GM19023 (cell line): ENCODE results near the gene COL23A1.

Source experiments
- ATAC-seq: cut with Tn5 transposase; IDR thresholded peaks from one replicate; pipeline ENCODE4 v1.9.1; 2021; ENCODE audit warnings: mild to moderate bottlenecking, moderate library complexity; ENCODE audit not compliant: unreplicated experiment

Gene COL23A1

GRCh38 chr5:178224403-178224802 is 365.8 kb downstream of the COL23A1 start:
- ATAC-seq: no peak

DNA sequence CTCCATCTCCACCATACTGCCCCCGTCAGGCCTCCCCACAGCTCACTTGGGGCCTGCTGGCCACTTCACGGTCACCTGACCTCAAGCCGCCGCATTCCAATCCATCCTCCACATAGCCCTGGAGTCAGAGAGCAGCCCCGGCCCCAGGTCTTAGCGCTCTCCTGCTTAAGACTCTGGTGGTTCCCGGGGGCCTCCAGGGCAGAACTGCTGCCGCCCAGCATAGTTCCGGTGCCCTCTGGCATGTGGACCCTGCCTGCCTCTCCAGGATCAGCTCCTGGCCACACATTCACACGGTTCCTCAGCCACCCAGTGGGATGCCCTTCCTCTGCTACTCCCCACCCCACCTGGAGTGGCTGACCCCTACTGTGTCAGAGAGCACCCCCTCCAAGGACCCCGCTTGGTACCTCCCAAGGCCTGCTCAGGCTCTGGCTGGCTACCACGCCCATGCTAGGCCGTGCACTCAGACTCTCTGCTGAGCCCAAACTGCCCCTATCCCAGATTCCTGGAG is 366.3 kb downstream of the COL23A1 start:
- ATAC-seq: no peak

- no peak for ATAC-seq
Observed at GRCh38 chr5:178223196-178223773, 366.9 kb downstream of the COL23A1 start.

GRCh38 chr5:178222292-178222691 is 367.9 kb downstream of the COL23A1 start:
- ATAC-seq: no peak

- no peak for ATAC-seq
Observed at GRCh38 chr5:178221853-178222252, 368.3 kb downstream of the COL23A1 start.

- ATAC-seq: no peak
Observed at GRCh38 chr5:178221282-178221681, 368.9 kb downstream of the COL23A1 start.

DNA sequence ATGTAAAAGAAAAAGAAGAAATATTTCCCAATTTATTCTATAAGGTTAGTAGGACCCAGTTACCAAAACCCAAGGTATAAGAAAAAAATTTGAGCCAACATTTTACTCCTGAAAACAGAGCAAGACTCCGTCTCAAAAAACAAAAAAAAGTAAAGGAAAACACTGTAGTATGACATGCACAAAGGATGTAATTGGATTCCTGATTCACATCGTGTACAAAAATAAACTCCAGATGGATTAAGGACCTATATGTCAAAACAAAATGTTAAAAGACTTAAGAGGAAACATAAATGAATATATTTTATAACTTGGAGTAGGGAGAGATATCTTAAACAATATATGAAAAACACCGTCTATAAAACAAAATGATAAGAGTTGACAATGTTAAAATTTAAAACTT is 371.4 kb downstream of the COL23A1 start:
- ATAC-seq: no peak

DNA sequence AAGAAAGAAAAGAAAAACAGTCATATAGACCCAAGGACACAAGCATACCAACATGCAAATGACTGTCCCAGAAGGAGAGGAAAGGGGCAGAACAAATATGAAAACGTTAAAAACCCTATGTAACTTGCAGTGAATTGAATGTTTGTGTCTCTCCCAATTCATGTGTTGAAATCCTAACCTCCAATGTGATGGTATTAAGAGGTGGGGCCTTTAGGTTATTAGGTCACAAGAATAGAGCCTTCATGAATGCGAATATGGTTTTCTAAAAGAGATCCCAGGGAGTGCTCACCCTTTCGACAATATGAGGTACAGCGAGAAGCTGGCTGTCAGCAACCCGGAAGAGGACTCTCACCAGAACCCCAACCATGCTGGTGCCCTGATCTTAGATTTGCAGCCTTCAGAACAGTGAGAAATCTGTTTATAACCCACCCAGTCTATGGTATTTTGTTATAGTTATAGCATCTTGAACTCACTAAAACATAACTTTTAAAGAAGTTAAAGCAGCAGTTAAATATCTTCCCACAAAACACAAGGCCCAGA is 371.9 kb downstream of the COL23A1 start:
- no peak for ATAC-seq

- no peak for ATAC-seq
Observed at GRCh38 chr5:178216779-178217178, 373.4 kb downstream of the COL23A1 start.

DNA sequence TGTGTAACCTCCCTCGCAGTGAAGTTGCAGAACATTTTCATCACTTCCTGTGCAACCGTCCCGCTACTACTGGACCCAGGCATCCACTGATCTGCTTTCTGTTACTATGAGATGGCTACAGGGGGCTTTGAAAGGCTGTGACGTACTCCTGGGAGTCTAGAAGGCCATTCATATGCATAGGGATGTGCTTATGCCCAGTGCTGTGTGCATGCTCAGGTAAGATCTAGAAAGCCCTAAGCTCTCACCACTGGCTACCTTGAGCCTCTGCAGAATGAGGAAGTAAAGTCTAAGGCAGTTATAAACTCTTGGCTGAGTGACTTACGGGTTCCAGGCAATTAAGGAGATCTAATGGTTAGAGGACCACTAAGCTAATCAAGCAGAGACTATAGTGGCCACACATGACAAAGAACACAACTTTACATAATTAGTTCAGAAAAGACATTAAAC is 374.1 kb downstream of the COL23A1 start:
- ATAC-seq: no peak

- no peak for ATAC-seq
Observed at GRCh38 chr5:178215280-178216002, 374.8 kb downstream of the COL23A1 start.

- no peak for ATAC-seq
Observed at GRCh38 chr5:178214160-178214803, 375.9 kb downstream of the COL23A1 start.

DNA sequence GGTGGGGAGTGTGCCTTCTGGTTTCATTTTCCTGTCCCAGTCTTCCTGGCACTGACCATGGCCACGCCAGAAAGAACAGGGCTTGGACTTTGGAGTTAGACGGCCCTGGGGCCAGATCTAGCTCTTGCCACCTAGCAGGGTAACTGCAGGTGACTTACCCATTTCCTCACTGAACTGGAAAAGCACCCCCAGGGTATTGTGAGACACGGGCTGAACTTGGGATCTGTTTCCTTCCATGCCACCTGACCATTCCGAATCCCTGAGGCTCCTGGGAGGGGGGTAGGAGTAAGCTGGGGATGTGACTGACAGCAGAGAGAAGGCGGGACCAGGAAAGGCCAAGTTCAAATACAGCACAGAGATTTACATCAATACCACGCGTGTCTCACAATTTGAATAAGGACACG is 376.4 kb downstream of the COL23A1 start:
- no peak for ATAC-seq

- ATAC-seq: no peak
Observed at GRCh38 chr5:178213003-178213461, 377.2 kb downstream of the COL23A1 start.

DNA sequence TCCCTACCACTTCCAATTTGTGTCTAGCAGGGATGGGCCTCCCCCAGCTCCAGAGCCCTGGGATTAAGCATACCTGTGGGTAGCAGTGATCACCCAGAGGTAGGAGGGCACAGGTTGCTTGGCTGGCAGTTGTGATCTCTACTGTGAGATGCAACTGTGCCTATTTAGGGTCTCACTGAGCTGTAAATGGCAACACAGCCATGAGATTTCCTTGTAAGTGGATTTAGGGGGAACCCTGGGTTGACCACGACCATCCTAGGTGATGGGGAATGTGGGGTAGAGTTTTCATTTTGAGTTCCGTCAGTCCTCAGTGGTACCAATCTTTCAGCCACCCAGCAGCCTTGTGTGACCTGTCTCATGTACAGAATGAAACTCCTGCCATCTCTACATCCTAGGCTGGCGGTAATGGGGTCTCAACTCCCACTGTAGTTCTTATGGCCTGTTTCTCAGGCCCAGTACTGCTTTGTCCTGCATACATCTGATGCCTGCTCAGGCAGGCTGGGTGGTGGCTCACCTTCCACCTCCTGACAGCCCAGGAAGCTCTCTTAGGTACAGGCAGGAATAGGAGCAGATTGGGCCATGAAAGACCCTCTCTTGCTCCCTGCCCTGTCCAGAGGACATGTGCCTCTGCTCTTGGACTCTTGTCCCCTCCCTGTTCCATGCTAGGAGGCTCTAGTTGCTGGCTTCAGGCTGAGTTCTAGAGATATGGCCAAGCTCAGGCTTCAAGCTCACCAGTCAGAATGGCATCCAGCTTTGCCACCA is 377.8 kb downstream of the COL23A1 start:
- no peak for ATAC-seq

DNA sequence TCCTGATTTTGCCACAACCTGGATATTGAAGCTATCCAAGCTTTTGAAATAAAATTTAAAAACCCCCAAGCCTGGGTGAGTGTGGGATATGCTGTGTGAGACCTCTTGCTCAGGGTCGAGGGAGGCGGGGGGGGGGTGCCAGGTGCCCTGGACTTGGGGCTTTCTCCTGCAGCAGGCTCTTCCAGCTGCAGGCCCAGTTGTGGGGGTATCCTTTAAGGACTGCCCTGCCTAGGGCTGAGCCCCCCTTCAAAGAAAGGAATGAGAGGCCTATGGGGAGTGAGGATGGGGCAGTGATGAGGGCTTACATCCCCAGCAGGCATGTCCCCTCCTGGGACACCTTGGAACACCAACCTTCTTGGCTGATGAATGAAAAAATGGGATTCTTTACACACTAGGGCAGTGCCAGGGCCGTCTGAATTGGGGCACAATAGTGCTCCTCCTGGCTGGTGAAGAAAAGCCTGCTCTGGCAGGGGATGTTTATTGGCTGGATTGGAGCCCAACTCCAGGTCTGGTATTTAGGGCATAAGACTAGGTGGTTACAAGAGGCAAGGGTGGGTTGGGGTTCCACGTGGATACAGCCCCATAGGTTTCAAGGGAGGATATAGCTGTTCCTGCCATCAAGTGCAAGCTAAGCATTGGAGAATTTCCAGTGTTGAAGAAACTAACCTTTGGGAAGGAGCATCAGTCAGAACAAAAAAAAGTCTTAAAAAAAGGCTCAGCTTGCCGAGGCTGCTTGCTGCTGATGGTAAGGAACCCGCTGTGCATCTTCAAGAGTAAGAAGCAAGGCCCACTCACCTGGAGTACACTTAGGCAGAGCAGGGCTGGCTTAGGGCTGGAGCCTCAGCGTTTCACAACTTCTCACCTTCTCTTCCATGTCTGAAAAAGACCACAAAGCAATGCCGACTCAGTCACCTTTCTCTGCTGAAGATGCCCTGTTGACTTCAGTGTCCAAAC is 378.8 kb downstream of the COL23A1 start:
- ATAC-seq: no peak

GRCh38 chr5:178210686-178211085 is 379.5 kb downstream of the COL23A1 start:
- ATAC-seq: no peak

- no peak for ATAC-seq
Observed at GRCh38 chr5:178210073-178210535, 380.1 kb downstream of the COL23A1 start.

DNA sequence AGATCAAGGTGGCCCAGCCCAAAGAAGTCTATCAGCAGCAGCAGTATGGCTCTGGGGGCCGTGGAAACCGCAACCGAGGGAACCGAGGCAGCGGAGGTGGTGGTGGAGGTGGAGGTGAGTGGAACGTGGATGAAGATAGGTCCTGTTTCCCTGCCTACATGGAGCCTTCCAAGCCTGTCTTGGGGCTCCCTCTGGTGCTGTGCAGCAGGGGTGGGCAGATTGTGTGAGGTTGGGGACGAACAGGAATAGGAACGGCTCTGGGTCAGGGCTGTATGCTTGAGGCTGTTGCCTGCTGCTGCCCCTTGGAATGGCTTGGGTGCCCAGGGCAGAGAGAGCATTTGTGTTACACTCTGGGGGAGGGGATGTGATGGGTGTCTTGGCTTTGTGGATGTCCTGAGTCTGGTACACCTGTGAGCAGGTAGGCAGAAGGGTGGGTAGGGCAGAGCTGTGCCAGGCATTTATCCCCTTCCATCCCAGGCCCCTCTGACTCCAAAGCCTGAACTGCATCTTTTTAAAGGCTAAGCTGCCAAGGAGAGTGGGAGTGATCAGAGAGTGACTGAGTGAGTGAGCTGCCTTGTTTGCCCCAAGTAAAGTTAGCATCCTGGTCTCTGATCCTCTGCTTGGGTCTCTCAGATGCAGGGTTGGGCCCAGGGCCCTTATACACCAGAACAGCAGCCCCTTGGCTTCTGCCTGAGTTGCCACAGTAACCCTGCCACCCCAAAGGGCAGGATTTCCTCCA is 380.7 kb downstream of the COL23A1 start:
- no peak for ATAC-seq
